Activated CD8-positive, alpha-beta memory T cell treated with anti-CD3 and anti-CD28 coated beads, Interleukin-2, amount 50 U/mL, for 24 hours (primary cell): Measurements from ENCODE around the gene SORBS2.

Experiments used
- DNase-seq: peaks from one replicate; pipeline ENCODE4 v3.0.0-alpha.2; 2020; ENCODE audit errors: extremely low read depth

Gene SORBS2

DNA sequence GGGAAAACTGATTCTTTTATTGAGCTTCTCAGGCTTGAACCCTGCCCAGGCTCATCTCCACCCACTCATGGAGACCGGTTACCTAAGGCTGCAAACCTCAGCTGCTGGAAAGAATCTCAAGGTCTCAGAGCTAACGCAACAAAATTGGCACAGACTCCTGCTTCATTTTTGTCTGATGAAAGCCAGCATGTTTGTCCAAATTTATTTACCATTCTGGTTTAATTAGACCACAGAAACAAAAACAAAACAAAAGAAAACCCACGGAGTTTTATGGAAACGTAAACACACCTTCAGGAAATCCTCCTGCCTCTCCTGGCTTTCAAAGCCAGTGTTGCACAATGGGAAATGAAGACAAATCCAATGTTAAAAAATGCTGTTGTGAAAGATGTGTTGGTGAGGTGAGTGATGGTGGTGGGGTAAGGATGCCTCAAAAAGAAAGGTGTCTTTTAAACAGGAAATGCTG, 220.3 kb downstream of the SORBS2 start:
- DNase-seq, result no peak

DNA sequence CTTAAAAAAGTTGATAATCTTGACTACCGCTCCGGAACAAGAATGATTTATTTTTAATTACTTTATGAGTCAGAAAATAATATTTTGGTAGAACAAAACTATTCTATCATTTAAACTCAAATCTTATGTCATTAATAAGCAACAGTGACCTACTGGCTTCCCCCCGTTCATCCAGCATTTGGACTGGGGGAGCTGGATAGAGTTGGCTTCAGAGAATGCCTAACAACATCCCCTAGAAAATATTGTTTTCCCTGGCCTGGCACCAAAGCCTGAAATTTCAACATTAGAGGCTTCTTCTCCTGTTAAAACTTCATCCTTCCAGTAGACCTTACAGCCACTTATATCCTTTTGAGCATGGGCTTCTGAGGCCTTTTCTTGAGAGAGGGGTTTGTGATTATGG, 221.0 kb downstream of the SORBS2 start:
- DNase-seq, result no peak

DNA sequence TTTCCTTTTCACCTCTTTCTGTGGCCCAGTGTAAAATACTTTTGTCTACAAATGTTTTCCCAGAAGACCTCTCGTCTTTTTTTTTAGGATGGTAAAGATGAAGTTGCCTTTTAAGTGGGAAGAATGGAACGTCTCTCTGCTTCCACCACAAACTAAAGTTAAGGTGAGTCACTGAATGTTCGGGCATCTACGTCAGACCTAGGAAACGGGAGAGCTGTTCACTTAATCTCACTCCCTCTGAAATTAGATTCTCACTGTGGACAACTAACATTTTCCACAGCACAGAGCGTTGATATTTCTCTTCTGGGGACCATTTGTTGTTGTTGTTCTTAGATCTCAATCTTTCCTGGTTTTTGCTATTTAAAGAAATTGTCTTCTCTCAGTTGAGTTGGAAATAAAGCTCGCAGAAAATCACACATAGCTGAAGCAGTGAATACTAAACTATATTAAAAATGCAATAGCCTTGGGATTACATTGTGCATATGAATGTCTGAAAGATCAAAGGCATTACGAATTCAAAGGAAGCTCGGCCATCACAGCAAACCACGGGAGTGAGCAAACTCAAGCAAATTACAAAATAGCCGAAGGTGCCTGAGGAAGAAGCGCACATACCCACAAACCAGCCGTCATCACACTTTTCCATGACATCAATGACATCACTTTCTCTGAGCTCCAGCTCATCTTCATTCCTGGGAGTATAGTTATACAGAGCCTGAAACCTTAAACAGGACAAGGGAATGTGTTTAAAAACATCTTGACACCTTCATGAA, 222.7 kb downstream of the SORBS2 start:
- DNase-seq, result no peak

DNA sequence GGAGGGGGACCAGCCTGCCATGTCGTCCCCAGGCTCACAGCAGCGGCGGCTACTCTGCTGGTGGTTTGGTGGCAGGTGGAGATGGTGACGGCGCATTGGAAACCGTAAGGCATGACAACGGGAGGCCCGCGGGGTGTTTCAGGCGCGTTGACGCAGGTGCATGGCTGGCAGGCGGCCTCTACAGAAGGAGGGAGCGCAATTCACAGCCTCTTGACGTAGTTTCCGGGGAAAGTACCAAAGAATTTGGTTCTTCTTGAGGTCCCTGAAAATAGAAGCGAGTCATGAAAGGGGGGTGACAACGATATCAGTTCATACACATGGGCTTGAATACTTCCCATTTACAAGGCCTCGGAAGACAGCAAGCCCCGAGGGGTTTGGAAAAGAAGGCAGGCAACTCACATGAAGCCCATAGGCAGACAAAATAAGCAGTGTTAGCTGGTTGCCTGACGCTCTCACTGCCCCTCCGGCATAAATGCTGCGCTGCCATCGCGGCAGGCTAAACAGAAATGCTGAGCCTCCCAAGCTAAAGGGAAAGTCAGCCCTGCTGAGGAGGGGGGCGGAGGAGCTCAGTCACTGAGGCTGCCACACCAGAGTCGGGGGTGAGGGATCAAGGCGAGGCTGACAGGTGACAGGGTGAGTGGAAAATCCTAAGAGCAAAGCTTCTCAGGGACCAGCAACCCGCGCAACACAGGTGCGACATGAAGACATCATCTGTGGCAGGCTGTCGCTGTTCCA, 224.4 kb downstream of the SORBS2 start:
- DNase-seq, result peak; percentile 31

DNA sequence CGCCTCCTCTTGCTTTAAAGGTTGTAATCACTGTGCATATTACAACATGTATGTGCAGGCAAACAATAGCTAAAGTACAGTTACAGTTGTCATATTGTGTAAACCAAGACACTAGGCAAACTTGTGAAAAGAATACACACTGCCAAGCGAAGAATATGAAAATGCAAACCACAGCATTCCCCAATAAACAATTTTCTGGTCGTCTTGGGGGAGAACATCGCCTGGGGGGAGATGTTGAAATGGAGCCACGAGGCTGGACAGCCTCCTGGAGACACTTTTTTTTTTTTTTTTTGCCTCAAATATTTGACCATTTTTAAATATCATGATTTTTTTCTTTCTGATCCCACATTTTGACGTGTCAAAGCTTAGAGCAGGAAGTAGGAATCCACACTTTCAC, 225.0 kb downstream of the SORBS2 start:
- no peak for DNase-seq

DNA sequence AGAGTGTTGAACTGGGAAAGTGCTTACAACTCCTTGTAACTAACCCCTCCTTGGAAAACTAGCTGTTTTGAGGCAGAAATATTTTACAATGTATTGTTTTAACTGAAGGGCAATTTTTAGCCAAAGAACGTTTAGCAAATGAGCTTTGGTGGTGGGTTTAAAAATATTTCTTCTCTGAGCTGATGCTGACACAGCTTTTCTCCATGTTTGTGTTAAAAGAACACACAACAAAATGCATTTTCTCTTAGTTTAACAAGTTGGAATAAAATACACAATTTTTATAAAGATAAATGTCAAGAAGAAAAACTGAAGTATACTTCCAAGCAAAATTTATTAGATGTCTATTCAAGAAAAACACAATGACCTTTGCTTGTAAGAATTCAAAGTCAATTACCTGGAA, 226.8 kb downstream of the SORBS2 start:
- no peak for DNase-seq

DNA sequence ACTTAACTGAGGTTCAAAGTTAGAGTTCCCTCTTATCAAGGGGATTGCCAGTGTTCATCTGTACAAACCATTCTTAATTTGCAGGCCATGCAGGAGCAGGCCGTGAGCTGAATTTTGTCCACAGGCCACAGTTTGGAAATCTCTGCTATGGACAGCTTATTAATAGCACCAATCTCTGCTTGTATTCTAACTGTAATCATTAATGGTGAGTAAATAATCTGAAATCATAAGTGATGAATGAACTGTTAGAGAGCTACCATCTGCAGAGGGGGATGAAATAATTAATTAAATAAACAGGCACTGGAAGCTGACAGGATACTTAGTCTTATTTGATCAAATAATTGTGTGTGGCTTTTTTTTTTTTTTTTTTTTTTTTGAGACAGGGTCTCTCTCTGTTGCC, 228.2 kb downstream of the SORBS2 start:
- no peak for DNase-seq

DNA sequence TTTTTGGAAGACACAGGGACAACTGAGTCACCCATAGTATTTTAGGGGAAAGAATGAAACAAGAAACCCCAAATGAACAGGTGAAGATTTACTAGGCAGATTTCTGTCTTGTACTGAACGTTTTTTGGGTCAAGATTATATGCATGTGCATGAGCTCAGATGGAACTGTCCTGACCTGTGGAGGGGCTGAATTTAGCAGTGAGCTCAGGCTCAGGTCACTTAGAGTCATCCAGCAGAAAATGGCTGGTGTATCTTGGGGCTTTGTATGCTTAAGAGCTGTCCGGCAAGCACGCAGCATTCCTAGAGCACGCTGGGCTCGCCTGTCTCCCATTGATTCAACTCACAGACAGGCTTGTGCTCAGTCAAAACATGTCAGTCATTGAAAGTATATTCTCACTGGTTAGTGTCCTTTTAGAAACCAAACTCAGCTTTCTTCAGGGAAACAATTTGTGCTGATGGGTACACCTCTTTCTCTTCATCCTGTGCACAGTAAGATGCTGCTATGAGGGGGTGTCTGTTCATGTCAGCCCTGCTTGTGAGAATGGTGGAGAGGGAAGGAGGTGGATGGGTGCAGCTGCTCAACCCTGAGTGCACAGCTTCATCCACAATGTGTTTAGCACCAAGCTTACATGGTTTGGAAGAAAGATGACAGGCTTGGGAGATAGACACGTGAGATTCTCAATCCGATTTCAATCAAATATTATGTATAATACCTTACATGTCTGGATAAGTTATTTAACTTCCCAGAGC, 229.2 kb downstream of the SORBS2 start:
- DNase-seq, result no peak

DNA sequence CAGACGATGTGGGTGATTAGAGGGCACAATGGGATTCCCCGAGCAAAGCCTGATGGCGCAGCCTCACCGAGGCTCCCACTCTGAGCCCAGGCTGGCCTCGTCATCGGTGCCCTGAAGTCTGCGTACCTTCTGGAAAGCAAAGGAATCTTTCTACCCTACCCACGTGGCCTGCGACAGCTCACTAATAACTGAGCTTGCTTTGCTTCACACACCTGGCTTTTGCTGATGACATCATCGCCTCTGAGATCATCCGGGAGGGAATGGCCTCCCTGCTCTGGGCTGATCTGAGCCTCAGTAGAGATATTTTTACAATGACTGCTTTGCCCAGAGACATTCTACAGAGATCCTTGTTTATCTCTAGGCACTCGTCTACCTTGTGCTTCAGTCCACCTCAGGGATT, 231.3 kb downstream of the SORBS2 start:
- no peak for DNase-seq

DNA sequence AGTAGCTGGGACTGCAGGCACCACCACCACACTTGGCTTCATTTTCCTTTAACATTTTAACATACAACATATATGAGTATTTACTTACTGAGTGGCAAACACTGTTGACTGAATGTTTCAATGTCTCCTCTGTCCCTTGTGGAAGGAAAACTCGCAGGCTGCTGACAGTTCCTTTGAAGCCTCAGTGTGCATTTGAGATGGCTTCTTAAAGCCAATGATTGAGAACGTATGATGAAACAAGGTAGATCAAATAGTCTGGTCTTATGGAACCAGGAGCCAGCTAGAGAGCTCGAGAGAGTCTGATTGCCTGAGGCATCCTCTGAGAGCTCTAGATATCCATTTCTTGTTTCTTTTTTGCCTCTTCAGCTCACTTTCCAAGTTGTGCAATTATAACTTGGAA, 233.7 kb downstream of the SORBS2 start:
- DNase-seq, result no peak

DNA sequence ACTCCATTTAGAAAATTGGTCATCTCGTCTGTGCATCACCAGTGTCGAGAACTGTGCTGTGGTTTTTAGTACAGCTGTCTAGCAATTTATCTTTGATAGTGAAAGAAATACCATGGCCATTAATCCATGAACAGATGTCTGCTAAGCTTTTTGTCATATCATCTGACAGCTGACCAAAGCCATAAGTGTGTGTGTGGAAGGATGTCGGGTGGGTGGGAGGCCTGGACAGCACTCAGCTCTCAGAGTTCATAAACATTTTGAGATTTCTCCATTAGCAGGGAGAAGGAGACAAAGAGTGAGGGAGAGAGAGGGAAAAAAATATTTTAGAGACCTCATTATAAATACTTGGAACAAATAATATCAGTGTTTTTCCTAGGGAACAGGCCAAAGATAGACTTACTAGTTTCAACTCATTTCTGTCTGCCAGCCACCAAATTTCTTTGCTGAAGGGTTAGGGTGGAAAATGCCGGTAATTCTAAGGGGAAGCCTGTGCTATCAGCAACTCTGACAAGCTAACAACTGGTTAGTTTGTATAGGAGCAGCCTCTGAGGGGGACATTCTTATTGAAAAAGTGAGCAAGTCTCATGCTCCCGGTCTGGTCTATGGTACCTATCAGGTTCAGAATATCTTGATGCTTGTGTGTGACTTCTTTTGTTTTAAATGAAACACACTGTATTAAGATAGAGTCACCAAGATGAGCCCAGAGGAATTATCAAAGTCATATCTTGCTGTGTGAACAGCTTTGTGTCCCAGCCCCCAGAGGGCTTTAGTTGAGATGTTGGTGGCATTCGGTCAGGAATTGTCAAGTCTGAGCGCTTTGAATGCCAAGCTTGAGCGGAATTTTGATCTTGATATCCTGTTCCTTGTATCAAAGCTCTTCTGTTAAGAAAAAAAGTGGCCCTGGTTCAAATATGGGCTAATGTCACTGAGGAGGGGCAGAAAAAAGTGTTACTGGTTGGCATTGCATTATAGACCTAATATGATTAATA, 234.7 kb downstream of the SORBS2 start:
- DNase-seq, result no peak

DNA sequence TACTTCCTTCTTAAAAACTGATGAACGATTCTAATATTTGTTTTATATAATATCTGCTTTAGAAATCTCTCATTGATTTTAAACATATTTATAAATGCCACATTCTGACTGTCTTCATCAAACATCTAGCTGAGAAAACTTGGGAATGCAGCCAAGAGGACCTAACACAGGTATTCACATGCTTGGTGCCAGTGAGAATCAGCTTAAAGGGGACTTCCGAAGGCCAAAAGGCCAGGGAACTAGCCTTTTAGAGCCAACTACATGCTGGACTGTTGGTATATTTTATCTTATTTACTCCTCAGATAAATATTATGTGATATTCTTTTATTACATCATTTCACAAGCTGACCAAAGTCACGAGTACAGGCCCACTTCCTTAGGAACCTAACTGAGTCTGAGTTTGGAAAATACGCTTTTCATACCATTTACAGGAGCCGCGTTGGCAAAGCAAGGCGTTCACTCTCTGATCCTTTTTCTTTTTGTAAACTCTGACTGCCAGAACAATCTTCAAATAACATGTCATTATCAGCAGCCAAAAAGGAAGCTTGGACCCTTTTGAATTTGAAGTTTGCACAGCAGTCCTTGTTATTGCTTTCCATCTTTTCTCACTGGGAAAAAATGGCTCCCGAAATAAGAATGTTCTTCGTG, 235.6 kb downstream of the SORBS2 start:
- no peak for DNase-seq

DNA sequence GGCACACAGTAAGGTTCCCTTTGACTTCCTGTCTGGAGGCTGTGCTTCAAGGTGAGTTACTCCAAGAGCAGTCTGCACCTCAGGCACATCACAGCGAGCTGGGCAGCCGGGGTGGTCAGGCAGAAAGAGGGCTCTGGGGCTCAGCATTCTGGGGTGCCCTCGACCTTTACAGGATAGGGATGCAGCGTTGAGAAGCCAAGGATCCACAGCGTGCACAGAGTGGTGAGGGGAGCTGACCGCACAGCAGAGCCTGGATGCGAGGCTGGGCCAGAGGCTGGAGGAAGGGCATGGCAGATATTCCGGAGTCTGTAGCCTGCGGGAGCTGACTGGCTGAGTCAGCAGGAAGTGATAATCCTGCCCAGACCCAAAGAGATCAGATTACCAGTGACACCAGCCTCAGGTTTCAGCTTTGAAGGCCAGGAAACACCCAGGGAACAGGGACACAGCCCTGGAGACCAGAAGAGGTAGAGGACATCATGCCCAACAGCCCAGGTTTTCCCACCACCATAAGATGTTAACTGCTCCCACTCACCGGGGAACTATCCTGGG, 238.3 kb downstream of the SORBS2 start:
- no peak for DNase-seq

DNA sequence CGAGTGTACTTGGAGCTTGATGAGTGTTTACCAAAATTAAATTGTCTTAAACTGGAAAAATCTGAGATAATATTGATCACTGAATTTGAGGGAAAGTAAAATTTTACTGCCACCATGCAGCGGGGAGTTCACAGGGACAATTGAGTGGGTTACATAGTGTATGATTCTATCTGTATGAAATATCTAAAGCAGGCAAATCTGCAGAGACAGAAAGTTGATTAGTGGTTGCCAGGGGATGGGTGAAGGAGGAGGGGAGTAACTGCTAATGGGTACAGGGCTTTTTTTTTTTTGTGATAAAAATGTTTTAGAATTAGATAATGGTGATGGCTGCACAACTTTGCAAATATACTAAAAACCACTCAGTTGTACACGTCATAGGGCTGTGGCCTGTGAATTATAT, 241.3 kb downstream of the SORBS2 start:
- DNase-seq, result no peak

DNA sequence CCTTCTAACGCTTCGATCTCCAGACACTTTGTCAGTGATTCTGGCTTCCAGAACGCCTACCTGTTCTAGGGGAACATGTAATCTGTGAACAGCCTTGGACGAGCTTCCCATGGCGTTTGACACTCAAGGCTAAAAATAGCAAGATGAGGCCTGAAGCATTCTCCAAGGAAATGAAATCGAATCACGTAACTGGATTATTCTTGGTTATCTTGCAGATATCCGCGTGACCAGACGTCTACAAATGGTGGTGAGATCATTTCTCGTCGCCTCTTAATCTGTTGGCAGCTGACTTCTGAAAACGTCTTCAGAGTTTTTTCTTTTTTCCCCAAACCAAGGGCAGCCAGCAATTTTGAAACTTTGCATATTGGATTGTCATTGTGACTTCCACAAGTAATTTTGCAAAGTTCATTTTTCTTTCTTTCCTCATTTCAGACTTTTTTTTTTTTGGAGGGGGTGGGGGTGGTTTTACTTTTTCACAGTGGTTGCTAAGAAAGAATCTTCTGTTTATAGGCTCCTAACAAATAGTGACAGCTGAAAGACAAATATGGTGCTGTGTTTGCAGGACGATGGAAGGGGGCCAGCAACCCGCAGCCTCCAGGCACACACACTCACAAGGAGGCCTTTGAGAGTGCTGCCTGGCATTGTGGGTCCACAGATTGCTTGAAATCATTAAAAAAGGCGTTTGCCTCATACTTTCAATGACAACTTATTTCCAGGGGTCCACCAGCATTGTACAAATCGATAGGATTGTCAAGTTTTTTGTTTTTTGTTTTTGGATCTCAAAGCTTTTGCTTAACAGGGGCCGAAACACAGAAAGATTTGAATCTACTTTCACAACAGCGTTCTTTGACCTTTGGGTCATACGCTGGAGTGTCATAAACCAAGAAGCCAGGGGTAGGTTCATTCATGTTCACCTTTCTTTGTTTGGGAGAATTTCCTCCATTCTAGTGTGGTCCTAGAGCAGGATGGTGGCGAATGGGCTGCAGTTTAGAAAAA, 244.3 kb downstream of the SORBS2 start:
- no peak for DNase-seq

DNA sequence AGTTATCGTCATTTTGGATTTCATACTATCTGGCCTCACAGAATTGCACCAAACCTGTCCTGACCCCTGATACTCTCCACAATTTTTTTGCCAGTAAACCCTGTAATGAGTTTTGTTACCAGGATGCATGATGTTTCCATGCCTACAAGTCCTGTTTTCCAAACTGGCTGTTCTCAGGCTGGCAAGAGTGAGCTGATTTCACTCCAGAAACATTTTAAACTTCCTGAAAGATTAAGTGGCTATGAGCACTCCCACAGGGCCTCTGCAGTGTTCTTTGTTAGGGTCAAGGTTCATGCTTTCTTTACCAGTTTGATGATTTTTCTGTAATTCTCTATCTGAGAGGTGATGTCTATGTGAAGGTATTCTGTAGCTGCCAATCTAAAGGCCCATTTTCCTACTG, 245.0 kb downstream of the SORBS2 start:
- no peak for DNase-seq

DNA sequence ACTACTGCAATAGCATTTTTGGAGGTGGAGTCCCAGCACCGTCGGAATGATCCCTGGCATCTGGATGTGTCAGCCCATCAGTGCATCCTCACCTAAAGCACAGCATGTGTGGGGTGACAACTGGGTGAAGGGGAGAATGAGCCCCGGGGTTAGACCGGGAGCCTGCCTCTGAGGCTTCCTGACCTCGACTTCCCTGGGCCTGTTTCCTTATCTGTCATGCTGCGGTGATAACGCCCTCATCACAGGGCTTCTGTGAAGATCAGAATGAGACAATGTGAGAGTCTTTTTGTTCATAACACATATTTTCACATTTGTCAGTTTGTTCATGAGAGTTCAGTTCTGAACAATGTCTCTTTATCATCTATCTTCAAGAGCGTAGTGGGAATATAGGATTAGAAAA, 245.6 kb downstream of the SORBS2 start:
- no peak for DNase-seq

DNA sequence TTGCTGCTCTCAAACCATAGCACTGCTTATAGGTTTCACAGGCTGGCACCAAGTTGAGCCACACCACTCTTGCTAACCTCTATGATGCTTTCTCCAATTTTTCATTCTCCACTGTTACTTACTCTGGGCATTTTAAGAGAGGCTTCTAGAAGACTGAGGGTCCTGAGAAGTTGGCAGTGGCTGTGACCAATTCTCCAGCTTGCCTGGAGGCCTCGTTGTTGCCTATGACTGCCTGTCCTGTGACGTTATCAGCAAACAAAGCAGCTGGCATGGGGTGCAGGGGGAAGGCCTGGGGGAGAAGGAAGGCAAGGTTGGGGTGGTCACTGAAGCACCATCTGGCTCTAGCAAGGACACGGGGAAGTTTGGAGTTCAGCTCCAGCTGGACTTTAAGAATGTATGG, 246.3 kb downstream of the SORBS2 start:
- DNase-seq, result no peak

DNA sequence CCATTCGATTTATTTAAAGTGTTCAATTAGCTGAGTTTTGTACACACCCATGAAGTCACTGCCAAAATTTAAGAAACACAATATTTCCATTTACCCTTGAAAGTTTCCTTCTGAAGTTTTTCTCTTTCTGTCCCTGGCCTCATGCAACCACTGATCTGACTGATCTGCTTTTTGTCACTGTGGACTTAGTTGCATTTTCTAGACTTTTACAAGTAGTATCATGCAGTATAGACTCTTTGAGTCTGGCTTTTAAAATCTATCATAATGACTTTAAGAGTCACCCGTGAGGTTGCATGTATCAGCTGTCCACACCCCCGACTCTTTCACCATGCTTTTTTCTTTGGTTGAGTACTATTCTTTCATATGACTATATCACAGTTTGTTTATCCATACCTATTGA, 247.6 kb downstream of the SORBS2 start:
- DNase-seq, result no peak
